GM12878 (cell line): Measurements from ENCODE around the gene TBATA. TPM values are rescaled to one million over a fixed set of nuclear protein-coding genes. Genes with fewer than 3 reads are reported as not detected.

Experiments
- ATAC-seq: fragments of 200-7000 bp; cut with Tn5 transposase; 3 replicates; pipeline ENCODE4 v1.9.1; 2020; ENCODE audit warnings: mild to moderate bottlenecking, moderate library complexity
- BruUV-seq: library from RNA; stranded (reverse); fragments of 400-500 nt; replicated peaks from 2 replicates; lab custom pipeline; 2021; lab: Mats Ljungman, UMichigan
- CTCF ChIA-PET: fragments of 300-600 bp; sonication (Branson Sonifier 250); formaldehyde crosslinking; extraction: SDS; loops from one replicate; lab custom pipeline; 2021; ENCODE audit warnings: inconsistent platforms; lab: Yijun Ruan, JAX
- POLR2A ChIA-PET: fragments of 350-600 bp; formaldehyde crosslinking; extraction: SDS; loops from one replicate; lab custom pipeline; 2021; ENCODE audit warnings: inconsistent platforms; lab: Charles Lee
- RAD21 ChIA-PET: fragments of 300-600 bp; sonication (Branson Sonifier 250); formaldehyde crosslinking; loops from one replicate; lab custom pipeline; 2023; ENCODE audit warnings: antibody characterized with exemption; ENCODE audit not compliant: unreplicated experiment; lab: Charles Lee
- SMC1A ChIA-PET: fragments of 300-600 bp; sonication (Branson Sonifier 250); formaldehyde crosslinking; loops from one replicate; lab custom pipeline; 2023; ENCODE audit not compliant: unreplicated experiment, uncharacterized antibody; lab: Charles Lee
- DNase-seq: peaks from one replicate; pipeline ENCODE4 v3.0.0-alpha.2; 2011; ENCODE audit warnings: low read depth, low spot score
- FAIRE-seq: peaks from 3 replicates; lab custom pipeline; 2011; peaks lifted over from hg19 to GRCh38; lab: Jason Lieb, UNC
- H2AFZ ChIP-seq: 2 replicates; pipeline ENCODE4 v1.6.0; 2011; ENCODE audit warnings: low read depth, low read length, control low read depth; ENCODE audit not compliant: control insufficient read depth
- H3K27ac ChIP-seq: 2 replicates; pipeline ENCODE4 v1.5.1; 2011; ENCODE audit warnings: control low read depth; ENCODE audit not compliant: control insufficient read depth, insufficient read depth
- H3K27me3 ChIP-seq, 2 experiments: replicated peaks in 1 of 2; 2 replicates each; pipeline versions ENCODE4 v1.6.0 to v1.6.1; 2011; ENCODE audit warnings: low read length in 1 of 2; ENCODE audit not compliant: control insufficient read depth in 2 of 2, insufficient read depth in 2 of 2
- H3K36me3 ChIP-seq, 2 experiments: 2 replicates each; pipeline ENCODE4 v1.5.1; 2011; ENCODE audit warnings: low read length in 1 of 2; ENCODE audit not compliant: control insufficient read depth in 2 of 2, insufficient read depth in 2 of 2
- H3K4me1 ChIP-seq: 2 replicates; pipeline ENCODE4 v1.6.1; 2011; ENCODE audit warnings: mild to moderate bottlenecking, low read length, moderate library complexity, mixed read lengths; ENCODE audit not compliant: control insufficient read depth, insufficient read depth
- H3K4me2 ChIP-seq: 2 replicates; pipeline ENCODE4 v1.6.0; 2011; ENCODE audit warnings: control low read depth; ENCODE audit not compliant: control insufficient read depth, insufficient read depth
- H3K4me3 ChIP-seq: fragments of 200-600 bp; sonication (generic); 2 replicates; pipeline ENCODE4 v1.5.1; 2016
- H3K79me2 ChIP-seq: 2 replicates; pipeline ENCODE4 v1.6.0; 2011; ENCODE audit warnings: low read length; ENCODE audit not compliant: control insufficient read depth, insufficient read depth
- H3K9ac ChIP-seq: 2 replicates; pipeline ENCODE4 v1.8.0; 2011; ENCODE audit warnings: low read length, control low read depth, mixed read lengths; ENCODE audit not compliant: control insufficient read depth, insufficient read depth
- H3K9me3 ChIP-seq: replicated peaks from 3 replicates; pipeline ENCODE4 v1.5.1; 2011; ENCODE audit warnings: mild to moderate bottlenecking, low read length; ENCODE audit not compliant: control insufficient read depth, insufficient read depth
- H4K20me1 ChIP-seq: 2 replicates; pipeline ENCODE4 v1.6.0; 2011; ENCODE audit not compliant: control insufficient read depth, insufficient read depth
- BCL3 ChIP-seq: IDR thresholded peaks from 2 replicates; pipeline ENCODE4 v1.6.1; 2011; ENCODE audit warnings: borderline replicate concordance, low read depth, mild to moderate bottlenecking, moderate library complexity, low read length; ENCODE audit not compliant: insufficient read depth, poor library complexity, severe bottlenecking
- EGR1 ChIP-seq, 2 experiments: IDR thresholded peaks; 1 replicate in 1 of 2; 2 replicates in 1 of 2; pipeline ENCODE4 v1.6.1; 2011 to 2012; ENCODE audit warnings: low read depth in 2 of 2, low read length in 2 of 2, borderline replicate concordance in 1 of 2, mild to moderate bottlenecking in 1 of 2, moderate library complexity in 1 of 2
- SREBF1 ChIP-seq: IDR thresholded peaks from 2 replicates; pipeline ENCODE4 v1.6.1; 2012; ENCODE audit warnings: mild to moderate bottlenecking, low read length
- TBL1XR1 ChIP-seq: IDR thresholded peaks from 2 replicates; pipeline ENCODE4 v1.6.1; 2012; ENCODE audit warnings: low read depth, low read length, improper control_type of control experiment
- ZNF687 ChIP-seq: fragments of 450-650 bp; IDR thresholded peaks from 2 replicates; pipeline ENCODE4 v1.6.1; 2017; ENCODE audit warnings: mild to moderate bottlenecking, moderate library complexity
- WGBS: methylation state at CpG from one replicate; pipeline ENCODE4 v1.1.6; 2016; ENCODE audit warnings: low lambda C conversion rate; ENCODE audit not compliant: insufficient replicate concordance, insufficient coverage; ENCODE audit errors: missing lambda C conversion rate; 5-methylcytosine and 5-hydroxymethylcytosine counted together
- in situ Hi-C: fragments of 300-500 bp; cut with MboI; formaldehyde crosslinking; loops from 9 replicates; pipeline ENCODE4 v1.14.3; 2018; ENCODE audit warnings: mixed read lengths
- intact Hi-C: fragments of 100-400 bp; cut with micrococcal nuclease; formaldehyde crosslinking; loops from one replicate; pipeline ENCODE4 v1.14.2; 2022; ENCODE audit not compliant: unreplicated experiment
- polyA plus RNA-seq, 11 experiments: library from polyadenylated mRNA; depleted of rRNA in 4 of 11; unstranded in 6 of 11; stranded (reverse) in 5 of 11; fragments of >200 nt; fragmentation: Nextera tagmentation in 4 of 11; fragmentation: Illumina TruSeq in 1 of 11; extraction: Ambion mirVana in 4 of 11; extraction: Trizol in 1 of 11; gene quantifications; 1 replicate in 1 of 11; 2 replicates in 10 of 11; pipeline versions ENCODE4 v1.2.1 to v1.2.3, GENCODE V29; 2011 to 2016; ENCODE audit warnings: inconsistent platforms in 2 of 11, missing spikeins in 2 of 11, low read depth in 1 of 11
- total RNA-seq, 4 experiments: library from RNA; depleted of rRNA in 3 of 4; stranded (reverse); fragments of >200 nt in 3 of 4; fragmentation: Illumina TruSeq in 1 of 4; extraction: Trizol in 1 of 4; gene quantifications; 2 replicates each; pipeline versions ENCODE4 v1.2.1 to v1.2.3, GENCODE V29; 2013 to 2021

The TBATA gene
- total and polyA plus RNA-seq, 10 of the 15 experiments (the other 5 are each of a cell fraction or from before 2014, with no cell fraction given): not detected

- no peak for TF ChIP-seq ZNF687
- TF ChIP-seq EGR1 (IDR thresholded peaks at IDR 0.05; ENCODE audit: borderline replicate concordance in 1 of 2, low read depth in 2 of 2, low read length in 2 of 2): no peak
- no peak for TF ChIP-seq SREBF1
Observed at GRCh38 chr10:70743430-70743788, 41.8 kb downstream of the TBATA start (continued).

- no TSS peak for BruUV-seq
- ChIA-PET POLR2A (no interaction called here), SMC1A (no interaction called here), CTCF (interaction anchor here (1.2 kb wide), 1 partner anchor 16 kb away, joined by 4 read pairs; no protein-coding TSS in a partner anchor), RAD21 (no interaction called here)
- H4K20me1 ChIP-seq: no peaks in the 10 kb centered on the region
- TF ChIP-seq BCL3 (no peak), TBL1XR1 (no peak)
- in situ Hi-C loops (no loop called here), intact Hi-C loops (no loop called here)
- ATAC-seq (no peak), DNase-seq (no peak), FAIRE-seq (no peak)
- H3K4me1 ChIP-seq: no peaks in the 10 kb centered on the region
- no peak overlapping the region for H3K4me2 ChIP-seq
- no peaks in the 10 kb centered on the region for H3K36me3 ChIP-seq
- H3K27ac ChIP-seq: no peak overlapping the region
- no peak overlapping the region for H2AFZ ChIP-seq
- WGBS: 20% methylated on average over 8 of the region's 8 CpGs
- H3K27me3 ChIP-seq: no peaks in the 10 kb centered on the region
- no peak overlapping the region for H3K9ac ChIP-seq
- no peak overlapping the region for H3K4me3 ChIP-seq
- no peaks in the 10 kb centered on the region for H3K79me2 ChIP-seq
- H3K9me3 ChIP-seq: no peaks in the 10 kb centered on the region
Observed at GRCh38 chr10:70742537-70743429, 42.4 kb downstream of the TBATA start.
